Fibroblast of skin of back (primary cell): ENCODE data around the gene EPOP.
"Not testable (repeated sequence)": the region's sequence is repeated elsewhere in the genome, so short reads cannot be mapped to it uniquely, and the experiment has no call there.

ENCODE experiments used
- DNase-seq: peaks from one replicate; pipeline ENCODE4 v3.0.0-alpha.2; 2013

Gene EPOP

DNA sequence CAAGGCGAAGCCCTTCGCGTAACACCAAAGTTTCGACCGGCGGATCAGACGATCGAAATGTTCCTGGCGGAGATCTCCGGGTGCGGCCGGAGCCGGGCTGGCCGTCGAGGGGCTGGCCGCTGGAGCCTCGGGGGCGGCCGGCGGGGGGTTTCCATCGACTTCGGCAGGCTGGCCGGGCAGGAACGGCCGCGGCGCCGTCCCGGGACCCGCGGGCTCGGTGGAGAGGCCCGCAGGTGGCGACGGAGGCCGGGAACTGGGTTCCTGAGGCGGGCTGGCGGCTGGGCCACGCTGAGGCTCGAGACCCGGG, 1.1 kb downstream of the EPOP start:
- no peak for DNase-seq

DNA sequence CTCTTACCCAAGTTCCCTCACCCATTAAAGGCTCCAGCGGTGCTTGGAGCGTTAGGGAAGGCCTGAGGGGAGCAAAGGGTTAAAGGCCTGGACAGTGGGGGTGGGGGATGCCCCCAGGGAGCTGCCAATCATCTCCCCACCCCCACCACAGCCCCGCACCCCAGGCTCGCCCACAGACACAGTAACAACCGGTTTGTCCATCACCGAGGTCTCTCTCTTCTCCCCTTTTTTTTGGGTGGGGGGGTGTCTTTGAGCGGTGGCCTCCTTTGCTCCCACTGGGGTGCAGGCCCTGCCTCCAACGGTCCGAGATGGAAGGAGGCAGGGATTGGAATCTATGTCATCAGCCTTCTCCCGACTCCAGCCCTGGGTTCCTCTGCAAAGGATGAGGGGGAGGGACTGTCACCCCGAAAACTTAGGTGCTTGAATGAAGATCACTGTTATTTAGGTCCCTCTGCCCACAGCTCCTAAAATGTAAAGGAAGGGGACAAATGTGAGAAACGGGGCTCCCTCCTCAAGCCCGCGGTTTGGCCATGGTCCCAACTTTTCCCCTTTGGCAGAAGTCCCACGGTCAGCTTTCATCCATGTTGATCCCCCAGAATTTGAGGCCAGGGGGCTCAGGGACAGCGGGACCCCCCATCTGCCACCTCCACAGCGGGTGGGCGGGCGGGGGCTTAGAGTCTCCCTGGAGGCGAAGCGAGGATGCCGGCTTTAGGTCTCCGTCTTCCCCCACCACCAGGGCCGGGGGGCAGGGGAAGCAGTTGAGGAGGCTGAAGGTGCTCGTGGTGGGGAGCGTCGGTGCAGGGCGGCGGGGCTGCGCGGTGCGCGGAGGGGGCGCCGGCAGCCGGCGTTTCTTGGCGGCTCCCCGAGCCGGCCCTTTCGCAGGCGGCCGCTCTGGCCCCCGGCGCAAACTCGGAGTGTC, 1.7 kb downstream of the EPOP start:
- DNase-seq, result no peak

DNA sequence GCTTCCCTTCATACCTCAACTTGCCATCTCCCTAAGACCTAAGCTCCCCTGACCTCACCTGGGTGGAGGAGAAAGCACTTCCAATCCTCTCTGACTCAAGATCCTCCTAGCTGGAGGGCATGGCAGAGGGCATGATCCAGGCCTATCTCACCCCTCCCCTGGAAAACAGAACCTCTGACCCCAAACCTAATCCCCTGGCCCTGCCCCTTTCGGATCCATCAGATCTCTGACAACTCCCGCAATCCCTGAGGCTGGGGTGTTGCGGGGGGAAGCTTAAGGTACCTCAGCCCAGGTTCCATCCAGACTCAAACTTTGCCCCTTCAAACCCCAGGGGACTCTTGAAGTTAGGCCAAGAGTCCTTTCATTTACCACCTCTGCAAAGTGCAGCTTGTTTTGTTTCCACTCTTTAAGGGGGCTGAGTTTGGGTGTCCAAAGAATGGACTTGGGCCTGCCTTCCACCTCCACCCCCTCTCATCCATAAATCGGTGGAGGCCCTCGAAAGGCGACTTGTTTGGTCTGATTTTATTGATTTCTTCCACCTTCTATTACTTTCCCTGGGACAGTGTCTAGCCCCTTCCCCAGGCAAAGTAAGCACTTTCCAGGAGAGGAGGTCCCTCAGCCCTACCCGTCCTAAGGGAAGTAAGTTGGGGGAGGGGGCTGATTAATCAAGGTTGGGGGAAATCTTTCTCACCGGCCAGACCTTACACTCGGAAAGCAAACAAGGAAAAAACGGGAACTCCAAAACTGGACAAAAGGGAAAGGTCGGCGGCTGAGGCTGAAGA, 2.6 kb downstream of the EPOP start:
- DNase-seq, result no peak

DNA sequence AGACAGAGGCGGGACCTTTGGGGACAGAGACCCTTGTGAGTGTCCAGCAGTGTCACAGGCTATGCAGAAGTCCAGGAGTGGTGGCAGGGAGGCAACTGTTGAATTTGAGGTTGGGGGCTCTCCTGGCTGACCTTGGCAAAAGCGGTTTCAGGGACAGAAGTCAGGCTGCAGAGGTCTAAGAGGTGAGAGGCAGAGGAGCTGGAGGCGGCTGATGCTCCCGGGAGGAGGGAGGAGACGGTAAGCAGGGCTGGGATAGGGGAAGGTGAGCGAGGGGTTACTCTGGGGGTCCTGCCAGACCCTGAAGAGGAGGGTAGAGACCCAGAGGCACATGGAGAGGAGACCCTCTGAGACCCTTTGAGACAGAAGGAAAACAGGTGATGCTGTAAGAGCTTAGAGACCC, 5.2 kb downstream of the EPOP start:
- no peak for DNase-seq

DNA sequence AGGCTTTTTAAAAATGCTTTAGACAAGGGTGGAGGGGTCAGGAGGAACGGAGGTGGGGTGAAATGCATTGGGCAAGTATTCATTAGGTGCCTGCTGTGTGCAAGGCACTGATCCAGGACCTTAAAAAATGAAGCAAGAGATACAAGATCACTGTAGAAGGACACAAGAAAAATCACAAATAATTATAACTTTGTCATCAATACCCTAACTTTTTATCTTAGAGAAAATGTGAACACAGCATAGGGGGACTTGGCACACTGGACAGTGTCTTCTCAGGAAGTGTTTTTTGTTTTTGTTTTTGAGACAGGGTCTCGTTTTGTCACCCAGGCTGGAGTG, 7.0 kb downstream of the EPOP start:
- no peak for DNase-seq

DNA sequence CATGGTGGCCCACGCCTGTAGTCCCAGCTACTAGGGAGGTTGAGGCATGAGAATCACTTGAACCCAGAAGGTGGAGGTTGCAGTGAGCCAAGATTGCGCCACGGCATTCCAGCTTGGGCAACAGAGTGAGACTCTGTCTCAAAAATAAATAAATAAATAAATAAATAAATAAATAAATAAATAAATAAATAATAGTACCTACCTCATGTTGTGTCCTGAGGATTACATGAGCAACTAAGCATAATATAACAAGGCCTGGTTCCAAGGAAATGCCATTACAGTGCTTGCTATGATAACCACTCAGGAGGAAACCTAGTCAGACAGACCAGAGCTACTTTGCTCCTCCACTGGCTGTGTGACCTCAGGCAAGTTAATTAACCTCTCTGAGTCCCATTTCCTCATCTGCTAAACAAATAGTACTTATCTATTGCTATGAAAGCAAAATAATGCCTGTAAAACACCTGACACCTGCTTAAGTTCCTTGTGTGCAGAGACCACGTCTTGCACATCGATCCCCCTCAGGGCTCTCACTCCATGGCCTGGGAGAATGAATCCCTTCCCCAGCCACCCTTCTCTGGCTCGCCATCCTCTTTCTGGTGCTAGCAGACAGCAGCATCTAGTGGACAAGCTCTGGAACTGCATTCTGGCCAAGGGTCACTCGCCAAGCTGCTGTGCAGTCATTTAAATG, 7.5 kb downstream of the EPOP start:
- DNase-seq, result peak; percentile 68

DNA sequence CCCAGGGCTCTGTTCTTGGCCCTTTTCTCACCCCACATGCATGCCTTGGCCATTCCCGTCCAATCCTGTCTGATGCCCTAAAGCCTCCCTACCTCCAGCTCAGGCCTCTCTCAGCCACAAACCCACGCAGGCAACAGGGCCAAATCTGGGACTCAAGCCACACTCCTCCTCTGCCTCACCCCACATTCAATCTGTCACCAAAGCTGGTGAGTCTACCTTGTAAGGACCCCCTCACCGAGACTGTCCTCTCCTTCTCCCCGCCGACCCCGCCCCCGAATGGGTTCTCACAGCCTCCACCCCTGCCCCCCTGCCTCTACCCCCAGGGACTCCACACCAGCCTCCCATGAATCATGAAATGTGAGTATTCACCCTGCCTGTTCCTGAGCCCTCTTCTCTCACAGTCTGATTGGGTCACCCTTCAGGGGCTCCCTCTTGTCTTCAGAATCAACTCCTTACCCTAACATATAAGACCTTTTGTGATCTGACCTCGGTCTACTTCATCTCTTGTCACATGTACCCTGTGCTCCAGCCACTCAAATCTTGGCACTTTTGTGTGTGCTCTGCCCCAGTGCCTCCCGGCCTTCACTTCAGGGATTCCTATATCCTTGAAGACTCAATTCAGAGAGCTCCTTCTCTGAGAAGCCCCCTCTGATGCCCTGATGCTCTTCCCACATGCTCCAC, 10.7 kb downstream of the EPOP start:
- DNase-seq, result no peak

DNA sequence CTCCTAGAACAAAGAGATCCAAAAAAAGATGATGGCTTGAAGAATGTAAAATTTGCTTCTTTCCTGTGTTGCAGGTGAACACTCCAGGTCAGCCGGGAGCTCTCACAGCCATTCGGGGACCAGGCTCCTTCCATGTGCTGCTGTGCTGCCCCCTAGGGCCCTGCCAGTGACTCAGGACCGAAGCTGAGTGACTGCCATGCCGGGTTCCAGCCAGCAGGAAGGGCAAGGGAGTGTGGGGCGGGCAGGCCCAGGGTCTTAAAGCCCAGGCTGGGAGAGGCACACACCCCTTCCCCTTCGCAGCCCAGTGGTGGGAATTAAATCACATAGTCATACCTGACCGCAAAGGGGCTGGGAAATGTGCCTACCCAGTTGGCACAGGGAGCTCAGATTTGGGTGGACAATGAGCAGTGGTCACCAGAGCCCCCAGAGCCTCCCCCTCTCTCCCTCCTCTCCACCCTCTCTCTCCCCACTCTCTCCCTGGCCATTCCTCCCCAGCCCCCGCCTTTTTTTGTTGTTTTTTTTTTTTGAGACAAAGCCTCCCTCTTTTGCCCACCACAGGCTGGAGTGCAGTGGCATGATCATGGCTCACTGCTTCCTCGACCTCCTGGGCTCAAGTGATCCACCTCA, 11.5 kb downstream of the EPOP start:
- peak; percentile 62 for DNase-seq

DNA sequence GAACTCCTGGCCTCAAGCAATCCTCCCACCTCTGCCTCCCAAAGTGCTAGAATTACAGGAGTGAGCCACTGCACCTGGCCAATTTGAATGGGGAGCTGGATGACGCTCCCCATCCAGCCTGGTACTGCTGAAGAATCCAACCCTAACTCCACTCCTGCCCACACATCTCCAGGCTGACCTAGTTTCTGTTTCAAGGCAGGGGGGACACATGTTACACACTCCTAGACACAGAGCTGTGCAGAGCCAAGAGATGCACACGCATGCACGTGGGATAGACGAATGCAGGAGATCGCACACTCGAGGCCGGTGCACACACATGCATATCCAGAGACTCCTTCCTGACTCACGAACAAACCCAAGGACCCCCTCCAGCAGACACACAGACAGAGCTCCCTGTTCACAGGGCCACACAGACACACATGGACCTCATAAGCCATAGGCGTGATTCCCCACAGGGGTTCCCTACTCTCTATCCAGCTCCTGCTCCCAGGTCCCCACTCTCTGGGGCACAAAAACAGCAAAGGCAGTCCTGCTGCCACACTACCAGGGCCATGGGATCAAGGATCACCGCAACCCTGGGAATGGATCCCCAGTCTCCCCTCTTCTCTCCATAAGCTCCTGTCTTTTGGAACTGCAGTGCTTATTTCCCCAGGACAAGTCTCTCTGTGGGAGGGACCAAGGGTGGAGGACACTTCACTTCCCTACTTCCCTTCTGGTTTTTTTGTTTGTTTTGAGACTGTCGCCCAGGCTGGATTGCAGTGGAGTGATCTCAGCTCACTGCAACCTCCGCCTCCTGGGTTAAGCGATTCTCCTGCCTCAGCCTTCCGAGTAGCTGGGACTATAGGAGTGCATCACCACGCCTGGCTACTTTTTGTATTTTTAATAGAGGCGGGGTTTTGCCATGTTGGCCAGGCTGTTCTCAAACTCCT, 14.4 kb downstream of the EPOP start:
- DNase-seq, result peak; percentile 37

DNA sequence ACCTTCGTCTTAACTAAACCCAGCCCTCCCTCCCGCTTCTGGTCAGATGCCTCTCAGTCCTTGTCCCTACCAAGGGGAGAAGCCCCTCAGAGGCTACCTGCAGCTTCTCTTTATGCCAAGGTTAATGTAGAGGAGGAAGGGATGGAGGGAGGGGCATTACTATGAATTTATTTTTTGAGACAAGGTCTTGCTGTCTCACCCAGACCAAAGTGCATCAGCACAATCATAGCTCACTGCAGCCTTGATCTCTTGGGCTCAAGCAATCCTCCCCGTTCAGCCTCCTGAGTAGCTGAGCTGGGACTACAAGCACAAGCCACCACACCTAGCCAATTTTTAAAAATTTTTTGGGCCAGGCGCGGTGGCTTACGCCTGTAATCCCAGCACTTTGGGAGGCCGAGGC, 15.3 kb downstream of the EPOP start:
- DNase-seq, result no peak

DNA sequence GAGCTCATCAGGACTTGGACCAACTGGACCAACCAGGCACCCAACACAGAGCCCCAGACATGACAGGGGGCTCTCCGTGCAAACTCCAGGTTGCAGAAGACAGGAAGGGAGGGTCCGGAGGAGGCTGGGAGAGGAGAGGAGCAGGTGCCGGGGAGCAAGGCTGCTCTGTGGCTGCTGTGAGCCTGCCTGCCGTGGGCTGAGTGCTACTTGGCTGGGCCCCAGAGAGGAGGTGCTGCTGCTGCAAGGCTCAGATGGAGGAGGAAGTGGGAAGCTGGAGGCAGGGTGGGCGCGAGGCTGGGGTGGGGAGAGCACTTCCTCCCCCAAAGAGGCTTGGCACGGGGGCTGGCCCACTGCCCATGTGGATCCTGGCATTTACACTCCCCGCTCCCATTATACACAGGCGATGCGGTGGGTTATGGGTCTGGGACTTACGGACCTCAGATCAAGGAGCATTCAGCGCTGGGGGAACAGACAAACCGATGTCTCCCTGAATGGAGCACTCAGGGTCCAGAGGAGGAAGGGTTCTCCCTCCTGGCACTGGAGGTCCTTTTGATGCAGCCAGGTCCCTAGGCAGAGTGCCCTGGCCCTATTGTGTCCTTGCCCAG, 15.9 kb downstream of the EPOP start:
- DNase-seq, result no peak

DNA sequence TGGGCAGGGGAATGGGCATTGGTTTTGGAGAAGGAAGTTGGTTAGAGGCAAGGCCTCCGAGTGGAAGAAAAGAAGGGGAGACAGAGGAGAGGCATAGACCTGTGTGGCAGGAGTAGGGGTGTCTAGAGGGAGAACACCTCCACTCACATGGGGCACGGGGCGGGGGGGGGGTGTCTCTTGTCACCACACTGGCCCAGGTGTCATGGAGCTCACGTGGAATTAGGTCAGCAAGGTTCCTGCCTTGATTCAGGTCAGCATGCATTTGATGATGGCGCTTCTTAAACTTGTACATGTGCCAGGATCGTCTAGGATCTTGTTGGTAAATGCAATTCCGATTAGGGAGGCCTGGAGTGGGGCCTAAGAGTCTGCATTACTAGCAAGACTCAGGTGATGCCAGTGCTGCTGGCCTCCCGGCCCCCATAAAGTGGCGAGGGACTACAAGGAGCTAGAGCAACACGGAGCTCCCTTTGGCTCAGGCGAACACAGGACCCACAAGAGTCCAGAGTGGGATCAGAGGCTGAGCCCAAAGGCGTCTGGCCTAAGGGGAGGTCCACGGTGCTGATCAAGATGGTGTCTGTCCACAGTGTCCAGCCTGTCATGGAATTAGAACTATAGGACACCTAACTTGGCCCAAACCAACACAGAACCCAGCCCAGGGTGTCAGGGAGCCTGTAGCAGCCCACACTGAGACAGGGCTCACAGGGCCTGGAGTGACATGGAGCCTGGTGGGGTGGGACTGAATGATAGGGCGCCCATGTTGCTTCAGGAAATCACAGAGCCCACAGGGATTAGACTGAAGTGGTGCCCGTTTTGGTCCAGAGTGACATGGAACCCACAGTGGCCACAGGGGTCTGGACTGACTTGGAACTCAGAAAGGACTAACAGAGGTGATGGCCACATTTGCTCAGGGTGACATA, 16.7 kb downstream of the EPOP start:
- DNase-seq, result no peak

DNA sequence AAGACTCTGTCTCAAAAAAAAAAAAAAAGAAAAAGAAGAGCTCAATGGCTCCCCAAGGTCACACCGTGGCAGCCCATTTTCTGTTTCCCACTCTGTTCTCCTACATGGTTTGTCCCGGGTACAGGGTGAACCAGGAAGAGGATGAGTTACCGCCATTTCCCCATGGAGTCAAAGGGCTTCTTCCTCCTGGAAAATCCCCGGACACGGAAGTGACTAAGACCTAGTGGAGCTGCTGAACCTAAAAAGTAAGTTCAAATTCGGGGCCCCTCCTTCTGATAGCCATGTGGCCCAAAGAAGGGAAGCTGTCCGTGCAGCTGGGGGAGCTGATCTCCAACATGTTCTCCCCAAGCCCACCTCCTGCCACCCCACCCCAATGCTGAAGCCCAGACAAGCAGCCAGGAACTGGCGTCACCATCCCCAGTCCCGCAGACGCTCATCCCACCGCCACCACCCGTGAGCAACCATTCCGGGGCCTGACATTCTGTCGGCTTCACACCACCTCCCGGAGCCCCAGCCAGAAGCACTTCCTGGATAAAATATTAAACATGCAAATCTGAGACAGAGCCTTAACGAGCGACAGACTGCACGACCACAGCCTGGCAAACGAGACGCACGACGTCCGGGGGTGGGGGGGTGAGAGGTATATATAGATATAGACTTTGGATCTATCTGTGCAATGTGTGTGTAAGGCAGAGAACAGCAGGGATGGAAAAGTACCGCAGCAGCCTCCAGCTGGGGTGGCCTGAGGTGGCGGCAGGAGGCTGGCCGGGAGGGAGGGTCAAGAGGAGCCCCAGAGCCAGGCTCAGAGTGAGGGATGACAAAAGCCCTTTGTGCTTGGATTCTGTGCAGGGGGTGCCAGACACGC, 17.6 kb downstream of the EPOP start:
- DNase-seq, result no peak

DNA sequence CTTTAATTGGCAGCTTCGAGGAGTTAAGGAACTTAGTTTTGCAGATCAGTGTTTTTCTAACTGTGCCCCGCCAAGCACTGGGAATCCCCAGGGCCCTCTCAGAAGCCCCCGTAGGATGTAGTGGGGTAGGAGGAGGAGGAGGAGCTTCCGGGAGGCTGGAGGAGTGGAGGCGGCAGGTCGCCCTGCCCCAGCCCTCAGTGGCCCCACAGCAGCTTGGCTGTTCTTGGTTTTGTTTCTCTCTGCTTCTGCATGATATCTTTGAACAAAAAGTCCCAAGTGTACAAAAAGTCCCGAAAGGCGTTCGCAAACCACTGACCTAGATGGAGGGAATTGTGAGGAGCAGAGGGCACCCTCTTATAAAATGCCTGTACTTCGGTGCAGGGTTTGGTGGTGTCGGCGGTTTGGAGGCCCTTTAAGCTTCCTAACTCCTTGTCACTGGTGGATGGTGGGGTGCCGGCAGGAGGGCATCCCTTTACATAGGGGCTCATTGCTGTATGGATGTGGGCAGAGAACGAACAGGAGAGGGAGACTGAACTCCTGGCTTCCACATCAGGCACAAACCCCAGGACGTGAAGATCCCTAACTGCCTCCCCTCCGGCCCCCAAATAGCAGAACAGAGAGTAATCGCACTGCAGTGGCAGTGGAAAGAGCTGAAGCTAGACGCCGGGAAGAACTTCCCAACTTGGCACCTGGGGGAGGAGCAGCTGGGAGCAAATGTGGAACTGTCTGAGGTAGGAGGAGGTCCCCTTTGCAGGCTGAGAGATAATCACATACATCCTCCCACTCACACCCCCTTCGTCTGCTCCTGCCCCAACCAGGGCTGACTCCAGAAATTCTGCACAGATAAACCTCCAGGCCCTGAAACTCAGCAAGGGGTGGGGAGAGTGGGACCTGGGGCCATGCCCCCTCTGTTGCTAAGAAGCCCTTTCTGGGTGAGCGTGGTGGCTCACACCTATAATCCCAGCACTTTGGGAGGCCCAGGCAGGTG, 20.1 kb downstream of the EPOP start:
- DNase-seq, result no peak

DNA sequence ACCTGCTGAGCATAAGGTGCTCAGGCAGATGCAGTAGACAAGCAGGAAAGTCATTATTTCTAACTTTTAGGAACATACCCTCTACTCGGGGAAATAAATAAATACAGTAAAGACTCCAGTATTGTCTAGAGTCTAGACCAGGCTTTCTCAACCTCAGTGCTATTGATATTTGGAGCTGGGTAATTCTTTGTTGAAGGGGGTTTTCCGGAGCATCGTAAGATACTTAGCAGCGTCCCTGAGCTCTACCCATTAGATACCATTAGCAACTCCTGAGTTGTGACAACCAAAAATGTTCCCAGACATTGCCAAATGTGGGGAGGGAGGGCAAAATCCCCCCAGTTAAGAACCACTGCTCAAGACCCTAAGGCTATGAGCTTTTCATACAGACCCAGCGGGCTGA, 21.1 kb downstream of the EPOP start:
- DNase-seq, result no peak

DNA sequence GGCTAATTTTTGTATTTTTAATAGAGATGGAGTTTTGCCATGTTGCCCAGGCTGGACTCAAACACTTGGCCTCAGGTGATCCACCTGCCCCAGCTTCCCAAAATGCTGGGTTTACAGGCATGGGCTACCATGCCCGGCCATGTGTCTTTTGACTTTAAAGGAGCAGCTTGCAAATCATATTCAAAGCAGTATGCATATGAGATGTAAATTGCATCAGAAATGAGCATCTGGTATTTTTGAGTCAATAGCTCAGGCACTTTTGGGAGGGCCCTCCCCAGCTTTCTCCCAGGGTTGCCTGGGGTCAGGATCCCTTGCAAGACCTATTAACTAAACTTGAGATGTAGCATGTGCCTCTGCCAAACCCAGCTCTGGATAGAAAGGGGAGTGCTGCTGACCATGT, 21.5 kb downstream of the EPOP start:
- no peak for DNase-seq

DNA sequence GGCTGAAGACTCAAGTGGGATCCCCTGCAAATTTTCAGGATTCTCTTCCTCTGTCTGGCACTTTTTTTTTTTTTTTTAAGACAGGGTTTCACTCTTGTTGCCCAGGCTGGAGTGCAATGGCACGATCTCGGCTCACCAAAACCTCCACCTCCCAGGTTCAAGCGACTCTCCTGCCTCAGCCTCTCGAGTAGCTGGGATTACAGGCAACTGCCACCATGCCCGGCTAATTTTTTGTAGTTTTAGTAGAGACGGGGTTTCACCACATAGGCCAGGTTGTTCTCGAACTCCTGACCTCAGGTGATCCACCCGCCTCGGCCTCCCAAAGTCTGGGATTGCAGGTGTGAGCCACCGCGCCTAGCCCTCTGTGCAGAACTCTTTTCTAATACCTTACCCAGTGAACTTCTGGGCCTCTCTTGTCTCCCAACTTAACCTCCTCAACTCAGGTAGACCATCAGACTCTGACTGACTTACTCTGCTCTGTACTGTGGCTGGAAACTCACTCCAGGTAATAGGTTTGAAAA, 24.0 kb downstream of the EPOP start:
- not testable (repeated sequence) for DNase-seq
